Measurements from ENCODE around the gene POLR2H. TPM values are rescaled to one million over a fixed set of nuclear protein-coding genes. Genes with fewer than 3 reads are reported as not detected.

POLR2H gene
- polyA plus RNA-seq, 1 of the 3 experiments (the other 2 are of a cell fraction): 206 TPM

- 15% methylated on average over 12 of the region's 24 CpGs for WGBS (ENCODE audit: low lambda C conversion rate)
Measured at GRCh38 chr3:184360929-184361531, 480 bp upstream of the POLR2H start.

GRCh38 chr3:184361932-184362667, 590 bp downstream of the POLR2H start:
- Histone ChIP-seq H2AFZ (ENCODE audit: low read depth) (peak overlapping the region; percentile 51; the same call in 1 of the 2 replicates), H3K9me2 (no peaks in the 10 kb centered on the region), H3K4me1 (ENCODE audit: control insufficient read depth in 1 of 2, insufficient read depth in 2 of 2, low read depth in 1 of 2, low read length in 1 of 2) (peaks cover 11 to 19% of the 10 kb centered on the region in 2 experiments; a peak in 2 of 4 replicates), H3K9ac (peak overlapping the region; percentile 99), H3K4me3 (ENCODE audit: low read depth in 2 of 2, low read length in 1 of 2) (peak overlapping the region; percentile 91 to 96), H3K27ac (ENCODE audit: low read depth in 2 of 2, low read length in 1 of 2) (peak overlapping the region; percentile 97 to 99), H3K9me3 (no peaks in the 10 kb centered on the region), H4K20me1 (ENCODE audit: insufficient read depth) (peaks cover 16% of the 10 kb centered on the region; the same call in 1 of the 2 replicates), H3K36me3 (replicated peaks in 1 of 2; ENCODE audit: control insufficient read depth in 1 of 2, insufficient read depth in 2 of 2, low read length in 1 of 2) (peaks cover 18 to 20% of the 10 kb centered on the region in 2 experiments), H3K79me2 (ENCODE audit: insufficient read depth) (peaks cover 46% of the 10 kb centered on the region), H3F3A (replicated peaks; ENCODE audit: insufficient read depth) (peaks cover 19% of the 10 kb centered on the region), H3K27me3 (ENCODE audit: insufficient read depth) (no peaks in the 10 kb centered on the region), H3K4me2 (peak overlapping the region; percentile 92)
- ChIA-PET CTCF (interaction anchor here (0.6 to 1.9 kb wide), 11 partner anchors 8 to 183 kb away, joined by 3 to 9 read pairs (median 3); no protein-coding TSS in a partner anchor), POLR2A (interaction anchor here (0.8 to 2.7 kb wide), 6 partner anchors 15 to 199 kb away, joined by 3 to 14 read pairs (median 6); partner anchors contain the start of gene FAM131A)
- peak; percentile 85 for DNase-seq
- no peak for TF ChIP-seq NRF1 (IDR thresholded peaks at IDR 0.05; ENCODE audit: low read depth, low read length)
- peak; percentile 4; the same call in 1 of the 2 replicates for TF ChIP-seq NFIC (IDR thresholded peaks at IDR 0.05; ENCODE audit: borderline replicate concordance)
- TF ChIP-seq GABPA (IDR thresholded peaks at IDR 0.05; ENCODE audit: low read depth): peak; percentile 34; the same call in 1 of the 2 replicates
- peak; percentile 50 for TF ChIP-seq MXI1 (IDR thresholded peaks at IDR 0.05; ENCODE audit: low read depth, low read length)
- 0 out of 2 replicates have a peak, but pooled peaks have one; percentile 6 for TF ChIP-seq ELF1 (IDR thresholded peaks at IDR 0.05)
- no peak for TF ChIP-seq SIN3A (IDR thresholded peaks at IDR 0.05; ENCODE audit: borderline replicate concordance, low read depth, low read length)
- TF ChIP-seq IRF3 (IDR thresholded peaks at IDR 0.05; ENCODE audit: low read depth, low read length): no peak
- no peak for TF ChIP-seq USF2 (IDR thresholded peaks at IDR 0.05; ENCODE audit: borderline replicate concordance, low read depth, low read length)
- TF ChIP-seq EP300 (IDR thresholded peaks at IDR 0.05; ENCODE audit: borderline replicate concordance in 1 of 2, low read depth in 1 of 2, low read length in 1 of 2): 0 out of 4 replicates have a peak, but pooled peaks of 1 of the 2 experiments have one; percentile 3
- no peak for TF ChIP-seq EZH2phosphoT487 (IDR thresholded peaks at IDR 0.05; ENCODE audit: borderline replicate concordance, low read depth)
- TF ChIP-seq, protein P1, sequence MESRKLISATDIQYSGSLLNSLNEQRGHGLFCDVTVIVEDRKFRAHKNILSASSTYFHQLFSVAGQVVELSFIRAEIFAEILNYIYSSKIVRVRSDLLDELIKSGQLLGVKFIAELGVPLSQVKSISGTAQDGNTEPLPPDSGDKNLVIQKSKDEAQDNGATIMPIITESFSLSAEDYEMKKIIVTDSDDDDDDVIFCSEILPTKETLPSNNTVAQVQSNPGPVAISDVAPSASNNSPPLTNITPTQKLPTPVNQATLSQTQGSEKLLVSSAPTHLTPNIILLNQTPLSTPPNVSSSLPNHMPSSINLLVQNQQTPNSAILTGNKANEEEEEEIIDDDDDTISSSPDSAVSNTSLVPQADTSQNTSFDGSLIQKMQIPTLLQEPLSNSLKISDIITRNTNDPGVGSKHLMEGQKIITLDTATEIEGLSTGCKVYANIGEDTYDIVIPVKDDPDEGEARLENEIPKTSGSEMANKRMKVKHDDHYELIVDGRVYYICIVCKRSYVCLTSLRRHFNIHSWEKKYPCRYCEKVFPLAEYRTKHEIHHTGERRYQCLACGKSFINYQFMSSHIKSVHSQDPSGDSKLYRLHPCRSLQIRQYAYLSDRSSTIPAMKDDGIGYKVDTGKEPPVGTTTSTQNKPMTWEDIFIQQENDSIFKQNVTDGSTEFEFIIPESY (IDR thresholded peaks at IDR 0.05; ENCODE audit: borderline replicate concordance, low read depth): peak; percentile 36; the same call in 1 of the 2 replicates
- TF ChIP-seq CTCF (IDR thresholded peaks at IDR 0.05): no peak
- TF ChIP-seq JUND (IDR thresholded peaks at IDR 0.05): no peak
- no peak for TF ChIP-seq MEF2A (IDR thresholded peaks at IDR 0.05; ENCODE audit: borderline replicate concordance, low read depth)
- 0 out of 2 replicates have a peak, but pooled peaks have one; percentile 32 for TF ChIP-seq TAF1 (IDR thresholded peaks at IDR 0.05; ENCODE audit: borderline replicate concordance, low read depth, low read length)
- TF ChIP-seq TCF12 (IDR thresholded peaks at IDR 0.05): peak; percentile 63; the same call in 1 of the 2 replicates
- WGBS (ENCODE audit: low lambda C conversion rate): 1% methylated on average over 32 of the region's 38 CpGs

More at GRCh38 chr3:184360929-184361531, 480 bp upstream of the POLR2H start:
- Histone ChIP-seq H2AFZ (ENCODE audit: low read depth) (peak overlapping the region; percentile 77), H3K4me1 (ENCODE audit: control insufficient read depth in 1 of 2, insufficient read depth in 2 of 2, low read depth in 1 of 2, low read length in 1 of 2) (peaks cover 11 to 19% of the 10 kb centered on the region in 2 experiments; a peak in 2 of 4 replicates), H3K27me3 (ENCODE audit: insufficient read depth) (no peaks in the 10 kb centered on the region), H3K9me2 (no peaks in the 10 kb centered on the region), H3K4me3 (ENCODE audit: low read depth in 2 of 2, low read length in 1 of 2) (peak overlapping the region; percentile 91 to 96), H3K27ac (ENCODE audit: low read depth in 2 of 2, low read length in 1 of 2) (peak overlapping the region; percentile 46 to 97; a peak in 3 of 4 replicates), H3K9me3 (no peaks in the 10 kb centered on the region), H3K4me2 (peak overlapping the region; percentile 92), H3K79me2 (ENCODE audit: insufficient read depth) (peaks cover 45% of the 10 kb centered on the region), H4K20me1 (ENCODE audit: insufficient read depth) (peaks cover 15% of the 10 kb centered on the region; the same call in 1 of the 2 replicates), H3K9ac (peak overlapping the region; percentile 99), H3F3A (replicated peaks; ENCODE audit: insufficient read depth) (peaks cover 10% of the 10 kb centered on the region), H3K36me3 (replicated peaks in 1 of 2; ENCODE audit: control insufficient read depth in 1 of 2, insufficient read depth in 2 of 2, low read length in 1 of 2) (peaks cover 14 to 21% of the 10 kb centered on the region in 2 experiments)
- no peak for TF ChIP-seq YY1 (IDR thresholded peaks at IDR 0.05; ENCODE audit: low read depth)
- peak; percentile 17; the same call in 1 of the 2 replicates for TF ChIP-seq MXI1 (IDR thresholded peaks at IDR 0.05; ENCODE audit: low read depth, low read length)
- DNase-seq: no peak
- ChIA-PET POLR2A (interaction anchor here (1.0 to 2.7 kb wide), 4 partner anchors 14 to 24 kb away, joined by 3 to 14 read pairs (median 10); partner anchors contain the start of gene FAM131A), CTCF (interaction anchor here (0.7 to 1.5 kb wide), 8 partner anchors 9 to 185 kb away, joined by 3 to 6 read pairs (median 3); no protein-coding TSS in a partner anchor)

Data from SK-N-SH (cell line).